Kidney glomerular epithelial cell (primary cell): ENCODE results near the gene GLYR1.
"Not testable (repeated sequence)": the region's sequence is repeated elsewhere in the genome, so short reads cannot be mapped to it uniquely, and the experiment has no call there.

ENCODE experiments used
- DNase-seq: peaks from one replicate; lab custom pipeline; 2025; lab: John Stamatoyannopoulos, UW

GLYR1 gene

GRCh38 chr16:4787627-4788482 lies 59.2 kb downstream of the GLYR1 start, which contains the start of gene SEPTIN12:
TSS of gene SEPTIN12 (minus strand) at chr16:4788345. CDS start at chr16:4787645, 700 bp downstream.
- DNase-seq, result no peak

GRCh38 chr16:4787068-4787467 lies 60.0 kb downstream of the GLYR1 start:
- DNase-seq, result no peak

- DNase-seq, result no peak
These were observed 61.2 kb downstream of the GLYR1 start for GRCh38 chr16:4785758-4786433.

- not testable (repeated sequence) for DNase-seq
These were observed 62.6 kb downstream of the GLYR1 start for GRCh38 chr16:4784444-4784987.

- no peak for DNase-seq
These were observed 63.1 kb downstream of the GLYR1 start for GRCh38 chr16:4783951-4784336.

GRCh38 chr16:4783251-4783950 lies 63.7 kb downstream of the GLYR1 start:
- no peak for DNase-seq

- peak; percentile 3 for DNase-seq
These were observed 66.9 kb downstream of the GLYR1 start for GRCh38 chr16:4780235-4780634.

- DNase-seq, result no peak
These were observed 69.1 kb downstream of the GLYR1 start for GRCh38 chr16:4778050-4778392.

- no peak for DNase-seq
These were observed 69.6 kb downstream of the GLYR1 start for GRCh38 chr16:4777339-4778049.

- DNase-seq, result no peak
These were observed 70.9 kb downstream of the GLYR1 start for GRCh38 chr16:4776141-4776705.

- DNase-seq, result no peak
These were observed 72.1 kb downstream of the GLYR1 start for GRCh38 chr16:4775005-4775404.

- DNase-seq, result no peak
These were observed 74.7 kb downstream of the GLYR1 start for GRCh38 chr16:4772351-4772750.

GRCh38 chr16:4771646-4772045 lies 75.4 kb downstream of the GLYR1 start:
- no peak for DNase-seq

GRCh38 chr16:4769306-4769638 lies 77.8 kb downstream of the GLYR1 start:
- DNase-seq, result no peak

GRCh38 chr16:4768549-4769305 lies 78.4 kb downstream of the GLYR1 start:
- DNase-seq, result peak; percentile 92

GRCh38 chr16:4767872-4768548 lies 79.1 kb downstream of the GLYR1 start:
- DNase-seq, result no peak

- peak; percentile 89 for DNase-seq
These were observed 80.0 kb downstream of the GLYR1 start, which contains the start of gene ZNF500 for GRCh38 chr16:4766875-4767628. TSS of gene ZNF500 (minus strand) at chr16:4767162. CDS start at chr16:4765978, 1,184 bp downstream.

- DNase-seq, result no peak
These were observed 81.3 kb downstream of the GLYR1 start for GRCh38 chr16:4765511-4766474.
